Right lung (tissue), 5 donors: ENCODE data around the gene IL17RC. TPM values are rescaled to one million over a fixed set of nuclear protein-coding genes. Genes with fewer than 3 reads are reported as not detected.

Experiments used
- DNase-seq, 2 donors: peaks; one replicate each; pipeline ENCODE4 v3.0.0-alpha.2; 2013
- polyA plus RNA-seq, 5 donors: library from polyadenylated mRNA; unstranded; fragments of 120-200 nt; gene quantifications; one replicate each; pipeline versions ENCODE4 v1.2.1 to v1.2.3, GENCODE V29; 2013; ENCODE audit warnings: inconsistent platforms in 1 of 5, low replicate concordance in 1 of 5; ENCODE audit not compliant: insufficient read length in 5 of 5, insufficient read depth in 1 of 5

The IL17RC gene
- polyA plus RNA-seq, 5 donors, result 39.8 to 56.1 (median 42.6) TPM

DNA sequence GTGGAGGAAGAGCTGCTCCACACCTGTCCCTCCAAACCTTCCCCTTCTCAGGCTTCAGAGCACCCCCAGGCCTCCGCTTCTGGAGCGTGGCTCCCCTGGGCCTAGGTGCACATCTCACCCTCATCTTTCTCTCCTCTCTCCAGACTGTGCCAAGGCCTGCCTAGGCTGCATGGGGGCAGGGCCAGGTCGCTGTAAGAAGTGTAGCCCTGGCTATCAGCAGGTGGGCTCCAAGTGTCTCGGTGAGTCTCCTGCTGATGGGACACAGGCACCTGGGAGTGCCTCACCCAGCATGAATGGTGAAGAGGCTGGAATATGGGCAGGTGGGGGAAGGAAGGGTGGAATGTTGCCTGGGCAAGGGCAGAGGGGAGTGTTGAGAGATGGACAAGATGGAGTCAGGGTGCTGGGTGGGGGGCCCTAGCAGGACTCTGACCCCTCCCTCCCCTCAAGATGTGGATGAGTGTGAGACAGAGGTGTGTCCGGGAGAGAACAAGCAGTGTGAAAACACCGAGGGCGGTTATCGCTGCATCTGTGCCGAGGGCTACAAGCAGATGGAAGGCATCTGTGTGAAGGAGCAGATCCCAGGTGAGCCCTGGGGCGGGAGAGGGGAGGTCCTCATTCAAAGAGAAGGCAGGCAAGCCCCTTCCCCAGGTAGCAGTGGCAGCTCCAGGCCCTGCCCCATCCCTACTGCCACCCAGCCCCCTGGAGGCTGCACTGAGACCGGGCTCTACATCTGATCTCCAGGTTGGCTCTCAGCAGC is 26.2 kb downstream of the IL17RC start:
- no peak for DNase-seq

DNA sequence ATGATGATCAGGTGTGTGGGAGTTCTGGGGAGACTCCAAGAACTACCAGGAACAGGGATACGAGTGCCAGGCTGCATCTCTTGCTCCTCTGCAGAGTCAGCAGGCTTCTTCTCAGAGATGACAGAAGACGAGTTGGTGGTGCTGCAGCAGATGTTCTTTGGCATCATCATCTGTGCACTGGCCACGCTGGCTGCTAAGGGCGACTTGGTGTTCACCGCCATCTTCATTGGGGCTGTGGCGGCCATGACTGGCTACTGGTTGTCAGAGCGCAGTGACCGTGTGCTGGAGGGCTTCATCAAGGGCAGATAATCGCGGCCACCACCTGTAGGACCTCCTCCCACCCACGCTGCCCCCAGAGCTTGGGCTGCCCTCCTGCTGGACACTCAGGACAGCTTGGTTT is 27.4 kb downstream of the IL17RC start:
- DNase-seq, result no peak

DNA sequence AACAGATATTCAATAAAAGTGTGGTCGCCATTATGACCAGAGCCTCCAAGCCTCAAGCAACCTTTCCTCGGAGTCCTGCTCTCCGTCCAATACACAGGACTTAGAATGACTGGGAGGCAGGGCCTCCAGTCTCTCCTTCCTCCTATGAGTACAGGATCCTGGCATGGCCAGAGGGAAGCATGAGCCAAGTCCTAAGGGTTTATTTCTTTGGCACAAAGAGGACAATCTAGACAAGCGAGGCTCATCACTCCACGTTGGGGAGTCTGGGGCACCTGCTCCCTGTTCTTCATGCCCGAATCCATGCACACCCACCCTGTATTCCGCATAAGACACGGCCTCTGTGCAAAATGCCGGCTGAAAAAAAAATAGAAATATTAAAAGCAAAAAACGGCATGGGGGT is 28.5 kb downstream of the IL17RC start:
- DNase-seq, result no peak

DNA sequence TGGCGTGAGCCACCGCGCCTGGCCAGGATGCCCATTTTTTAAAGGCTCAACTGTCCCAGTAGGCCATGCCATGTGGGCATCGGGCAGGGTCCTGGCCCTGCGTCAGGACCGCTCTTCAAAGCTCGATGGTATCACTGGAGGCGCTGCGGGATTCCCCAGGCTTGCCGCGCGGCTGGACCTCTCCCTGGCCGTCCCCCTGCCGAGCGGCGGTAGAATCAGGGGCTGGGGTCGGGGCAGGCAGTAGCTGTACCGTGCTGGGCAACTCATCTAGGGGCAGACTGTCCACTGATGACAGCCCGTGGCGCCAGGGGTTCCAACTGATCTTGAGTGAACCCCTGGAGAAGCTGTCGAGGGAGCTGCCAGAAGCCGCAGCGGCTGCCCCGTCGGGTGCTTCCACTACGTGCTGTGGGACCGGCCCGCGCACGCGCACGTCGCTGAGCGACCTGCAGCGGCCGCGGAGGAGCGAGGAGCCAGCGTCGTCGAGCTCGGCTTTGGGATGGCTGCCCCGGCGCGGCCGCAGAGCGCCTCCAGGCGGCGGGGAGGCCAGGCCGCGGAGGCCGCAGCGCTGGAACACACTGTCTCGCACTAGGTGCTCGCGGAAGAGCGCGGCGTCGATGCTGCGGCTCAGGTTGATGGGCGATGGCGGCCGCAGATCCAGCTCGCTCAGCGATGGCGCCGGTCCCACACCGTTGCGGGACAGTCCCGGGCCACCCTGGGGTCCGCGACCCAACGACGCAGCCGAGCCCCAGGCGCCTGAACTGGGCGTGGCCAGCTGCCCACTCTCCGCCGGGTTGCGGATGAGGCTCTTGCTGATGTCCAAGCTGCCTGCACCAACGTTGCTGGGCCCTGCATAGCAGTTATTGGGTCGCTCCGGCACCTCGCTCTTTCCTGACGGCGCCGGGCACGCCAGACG is 29.5 kb downstream of the IL17RC start:
- peak; percentile 82 to 83 for DNase-seq

DNA sequence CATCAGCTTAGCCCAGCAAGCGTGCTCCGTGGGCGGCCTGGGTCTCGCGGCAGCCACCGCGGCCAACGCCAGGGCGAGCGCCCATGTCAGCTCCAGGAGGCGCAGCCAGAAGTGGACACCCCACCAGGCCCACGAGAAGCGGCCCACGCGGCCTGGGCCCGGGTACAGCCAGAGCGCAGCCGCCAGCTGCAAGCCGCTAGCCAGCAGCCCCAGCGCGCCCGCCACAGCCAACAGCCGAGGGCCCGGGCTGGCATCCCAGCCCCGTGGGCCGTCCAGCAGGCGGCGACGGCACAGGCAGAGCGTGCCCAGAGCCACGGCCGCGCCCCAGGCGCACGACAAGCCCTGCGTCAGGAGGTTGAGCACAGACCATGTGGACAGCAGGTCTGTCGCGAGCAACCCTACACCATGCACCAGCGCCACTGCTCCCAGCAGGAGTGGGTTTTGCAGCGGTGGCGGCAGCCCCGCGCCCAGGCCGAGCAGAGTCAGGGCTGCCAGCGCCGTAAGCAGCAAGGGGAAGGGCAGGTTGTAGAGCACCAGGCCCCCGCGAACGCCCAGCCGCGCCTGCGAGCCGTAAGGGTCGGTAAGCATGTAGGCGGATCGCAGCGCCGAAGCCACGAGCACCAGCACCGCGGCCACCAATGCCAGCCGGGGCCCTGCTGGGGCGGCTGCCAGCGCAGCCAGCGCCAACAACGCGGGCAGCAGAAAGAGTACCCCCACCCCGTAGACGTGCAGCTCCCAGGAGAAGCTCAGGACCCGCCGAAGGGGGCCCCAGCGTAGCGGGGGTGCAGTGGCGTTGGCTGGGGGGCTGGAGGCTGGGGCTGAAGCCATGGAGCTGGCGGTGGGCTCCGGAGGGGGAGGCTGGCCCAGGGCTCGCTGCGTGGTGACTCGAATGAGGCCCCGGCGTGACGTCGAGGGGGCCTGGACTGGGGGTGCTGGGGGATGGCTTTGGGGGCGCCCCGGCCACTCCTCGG is 30.4 kb downstream of the IL17RC start:
- peak; percentile 49 to 61 for DNase-seq

DNA sequence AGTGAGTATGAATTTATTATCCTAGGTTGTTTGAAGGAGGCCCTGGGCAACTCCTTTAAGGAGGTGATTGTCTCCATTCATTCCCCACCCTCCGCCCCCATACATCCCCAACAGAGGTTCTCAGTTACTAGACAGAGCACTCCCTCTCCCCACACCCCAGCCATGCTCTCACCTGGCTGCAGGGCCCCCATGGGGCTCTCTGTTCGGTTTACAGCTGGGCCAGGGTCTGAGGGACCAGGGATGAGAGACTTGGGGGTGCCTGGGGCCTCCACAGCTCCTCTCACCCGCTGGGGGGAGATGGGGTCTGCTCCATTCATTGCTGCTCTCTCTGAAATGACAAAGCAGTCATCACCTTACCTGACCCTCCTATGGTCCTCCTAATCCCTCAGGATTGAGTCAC is 31.7 kb downstream of the IL17RC start:
- DNase-seq, result no peak

DNA sequence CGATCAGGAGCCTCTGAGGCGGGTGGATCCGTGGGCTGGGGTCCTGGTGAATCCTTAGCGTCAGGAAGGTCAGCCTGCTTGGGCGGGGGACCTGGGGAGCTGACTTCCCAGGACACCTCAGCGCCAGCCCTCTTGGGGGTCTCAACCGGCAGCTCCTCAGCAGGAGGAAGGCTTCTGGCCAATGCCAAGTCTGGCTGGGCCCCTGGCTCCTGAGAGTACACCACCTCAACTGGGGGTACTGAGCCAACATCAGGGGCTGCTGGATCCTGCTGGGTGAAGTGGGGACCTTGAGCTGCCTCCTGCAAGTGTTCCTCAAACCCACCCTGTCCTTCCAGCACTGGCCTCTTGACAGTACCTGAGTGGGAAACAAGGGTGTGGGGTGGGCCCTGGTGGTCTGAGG is 32.2 kb downstream of the IL17RC start:
- DNase-seq, result no peak

DNA sequence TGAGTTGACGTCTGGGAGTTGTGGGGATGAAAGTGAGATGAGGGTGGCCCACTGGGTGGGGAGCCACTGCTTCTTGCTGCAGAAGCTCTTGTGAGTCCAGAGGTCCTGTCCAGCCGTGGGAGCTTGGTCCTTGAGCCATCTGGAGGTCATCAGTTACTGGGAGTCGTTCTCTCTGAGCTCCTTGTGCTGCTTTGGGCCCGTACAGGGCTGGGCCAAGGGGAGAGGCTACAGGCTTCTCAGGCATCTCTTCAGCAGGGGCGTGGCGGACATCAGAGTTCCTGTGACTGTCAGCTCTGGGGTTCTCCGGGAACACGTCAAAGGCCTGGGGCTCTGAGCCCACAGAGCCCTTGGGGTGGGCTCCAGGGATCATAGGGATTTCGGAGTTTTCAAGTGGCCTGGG is 32.7 kb downstream of the IL17RC start:
- no peak for DNase-seq

DNA sequence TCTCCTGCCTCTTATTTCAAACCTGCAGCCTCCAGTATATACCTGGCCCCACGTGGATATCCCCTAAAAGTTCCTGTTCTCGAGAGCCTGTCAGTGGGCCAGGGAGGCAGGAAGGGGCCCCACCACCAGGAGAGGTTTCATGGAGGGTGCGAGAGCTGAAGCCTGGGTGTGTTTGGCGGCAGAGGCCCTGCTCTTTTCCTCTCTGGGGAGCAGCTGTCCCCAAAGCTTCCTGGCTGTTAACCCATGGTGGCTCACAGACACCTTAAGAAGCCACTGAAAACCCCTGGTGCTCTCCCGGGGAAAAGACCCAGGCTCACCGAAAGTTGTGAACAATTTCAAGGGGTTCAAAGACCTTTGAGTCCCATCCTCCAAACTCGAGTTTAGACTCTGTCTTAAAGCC is 34.2 kb downstream of the IL17RC start:
- DNase-seq, result no peak

DNA sequence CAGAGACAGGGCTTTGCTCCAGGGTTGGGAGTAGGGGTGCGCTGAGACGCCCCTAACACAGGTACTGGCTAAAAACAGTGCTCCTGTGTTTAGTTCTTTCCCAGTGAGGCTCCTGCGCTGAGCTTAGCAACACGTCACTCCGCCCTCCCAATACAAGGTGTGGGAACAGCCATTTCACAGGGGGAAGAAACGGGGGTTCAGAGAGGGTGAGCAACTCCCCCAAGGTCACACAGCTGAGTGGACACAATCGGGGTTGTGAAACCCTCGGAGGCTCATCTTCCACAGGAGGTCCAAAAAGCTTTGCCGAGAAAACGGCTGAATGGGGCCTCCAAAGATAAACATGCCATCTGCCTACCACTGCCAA is 34.7 kb downstream of the IL17RC start:
- no peak for DNase-seq

DNA sequence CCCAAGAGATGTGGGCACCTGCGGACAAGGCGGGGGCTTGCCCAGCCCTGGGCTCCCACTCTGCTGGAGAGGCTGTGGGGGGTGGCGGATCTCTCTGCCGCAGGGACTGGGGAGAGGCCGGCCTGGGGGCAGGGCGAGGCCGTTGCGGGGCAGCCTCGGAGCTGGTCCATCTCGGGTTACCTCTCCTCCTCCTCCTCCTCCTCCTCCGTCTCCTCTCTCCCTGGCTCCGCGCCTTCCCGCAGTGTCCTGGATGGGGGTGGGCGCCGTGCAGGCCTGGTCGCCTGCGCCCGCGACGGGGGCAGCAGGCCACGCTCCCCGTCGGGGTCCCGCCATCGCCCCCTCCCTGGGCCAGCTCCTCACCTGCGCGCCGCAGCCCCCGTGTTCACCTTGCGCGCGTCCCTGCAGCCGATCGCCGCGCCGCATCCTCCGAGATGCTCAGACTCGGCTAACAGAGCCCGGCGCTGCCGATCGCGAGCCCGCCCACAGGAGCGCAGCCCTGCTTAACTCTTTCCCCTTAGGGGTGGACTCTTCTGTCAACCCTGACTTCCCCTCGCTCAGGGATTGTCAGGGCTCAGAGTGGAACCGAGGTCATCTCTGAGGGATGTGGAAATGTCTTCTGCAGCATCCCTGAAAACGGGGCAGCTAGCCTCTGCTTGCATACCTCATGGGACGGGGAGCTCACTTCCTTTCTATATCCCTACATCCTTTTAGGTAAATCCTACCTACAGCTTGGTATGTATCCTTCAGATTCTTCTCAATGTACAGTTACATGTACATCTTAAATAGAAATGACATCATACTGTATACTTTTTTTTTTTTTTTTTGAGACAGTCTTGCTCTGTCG is 35.3 kb downstream of the IL17RC start, which contains the start of gene PRRT3:
TSS of gene PRRT3 (minus strand) at position 447 of the 844 bp plus-strand sequence. CDS start 2,293 bp downstream, outside the sequence.
- peak in 1 of 2 donors; percentile 16 for DNase-seq

DNA sequence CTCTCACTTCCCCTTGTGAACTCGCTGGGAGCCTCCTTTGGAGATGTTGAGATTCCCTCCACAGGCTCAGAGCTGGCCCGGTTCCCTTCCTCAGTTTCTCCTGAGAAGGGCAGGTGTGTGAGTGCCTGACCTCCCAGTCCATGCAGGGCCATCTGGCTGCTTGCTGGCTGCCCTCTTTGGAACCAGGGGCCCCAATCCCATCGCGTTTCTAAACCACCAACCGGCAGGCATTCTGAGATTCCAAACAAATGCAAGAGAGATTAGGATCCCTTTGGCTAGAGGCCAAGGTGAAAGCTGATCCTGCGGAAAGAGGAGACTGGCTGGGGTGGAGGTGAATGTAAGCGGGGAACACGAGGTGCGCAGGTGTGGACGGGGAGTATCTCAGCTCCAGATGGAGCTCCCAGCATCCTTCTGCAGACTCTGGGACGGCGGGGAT is 38.2 kb downstream of the IL17RC start:
- no peak for DNase-seq

DNA sequence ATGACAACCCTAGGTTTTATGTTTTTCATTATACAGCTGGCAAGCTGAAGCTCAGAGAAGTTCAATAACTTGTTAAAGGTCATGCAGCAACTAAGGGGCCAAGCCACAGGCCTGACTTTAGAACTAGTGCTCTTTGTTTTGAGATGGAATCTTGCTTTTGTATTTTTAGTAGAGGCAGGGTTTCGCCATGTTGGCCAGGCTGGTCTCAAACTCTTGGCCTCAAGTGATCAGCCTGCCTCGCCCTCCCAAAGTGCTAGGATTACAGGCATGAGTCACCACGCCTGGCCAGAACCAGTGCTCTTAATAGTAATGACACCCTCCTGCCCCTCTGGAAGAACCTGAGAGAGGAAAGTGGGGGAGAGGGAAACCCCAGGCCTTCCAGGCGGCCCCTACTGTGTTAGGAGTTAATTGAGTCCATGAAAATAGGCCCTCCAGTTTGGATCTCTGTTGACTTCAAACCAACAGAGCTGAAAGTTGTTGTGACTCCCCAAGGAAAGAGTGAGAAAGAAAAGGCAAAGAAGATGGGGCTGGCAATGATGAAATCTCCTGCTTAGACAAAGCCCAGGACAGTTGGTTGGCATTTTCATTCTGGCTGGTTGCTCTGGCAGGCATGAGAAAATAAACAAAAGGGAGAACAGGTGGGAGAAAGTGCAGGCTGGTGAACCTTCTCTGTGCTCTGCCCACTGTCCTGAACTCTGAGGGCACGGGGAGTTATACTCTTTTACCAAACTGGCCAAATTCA is 38.9 kb downstream of the IL17RC start:
- no peak for DNase-seq

DNA sequence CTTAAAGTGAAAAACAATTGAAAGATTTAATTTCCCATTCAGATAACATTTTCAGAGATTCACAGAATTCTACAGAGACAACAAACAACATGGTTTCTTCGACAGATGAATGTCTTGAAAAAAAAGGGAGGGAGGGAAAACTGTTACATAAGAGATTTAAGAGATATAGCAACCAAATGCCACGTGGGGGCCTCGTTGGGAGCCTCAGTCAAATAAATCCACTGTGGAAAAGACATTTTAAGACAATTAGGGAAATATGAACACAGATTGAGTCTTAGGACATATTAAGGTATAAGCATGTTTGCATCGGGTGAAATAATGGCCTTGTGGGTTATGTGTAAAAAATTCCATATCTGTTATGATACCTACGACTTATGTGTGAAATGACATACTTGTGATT is 40.3 kb downstream of the IL17RC start:
- no peak for DNase-seq

DNA sequence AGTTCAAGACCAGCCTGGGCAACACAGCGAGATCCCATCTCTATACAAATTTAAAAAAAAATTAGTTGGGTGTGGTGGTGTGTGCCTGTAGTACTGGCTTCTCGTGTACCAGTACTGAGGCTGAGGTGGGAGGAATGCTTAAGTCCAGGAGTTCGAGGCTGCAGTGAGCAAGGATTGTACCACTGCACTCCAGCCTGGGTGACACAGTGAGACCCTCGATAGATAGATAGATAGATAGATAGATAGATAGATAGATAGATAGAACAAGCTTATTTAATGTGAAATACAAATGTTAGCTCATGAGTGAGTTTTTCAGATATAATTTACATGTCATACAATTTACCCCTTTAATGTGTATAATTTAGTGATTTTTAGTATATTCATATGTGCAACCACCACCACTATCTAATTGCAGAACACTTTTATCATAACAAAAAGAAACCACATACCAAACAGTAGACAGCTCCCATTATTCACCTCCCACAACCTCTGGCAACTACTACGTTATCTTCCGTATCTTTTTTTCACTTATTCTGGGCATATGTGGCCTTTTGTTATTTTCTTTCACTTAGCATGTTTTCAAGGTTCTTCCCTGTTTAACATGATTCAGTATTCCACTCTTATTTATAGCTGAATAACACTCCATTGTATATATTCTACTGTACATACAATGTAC is 48.4 kb downstream of the IL17RC start:
- no peak for DNase-seq

DNA sequence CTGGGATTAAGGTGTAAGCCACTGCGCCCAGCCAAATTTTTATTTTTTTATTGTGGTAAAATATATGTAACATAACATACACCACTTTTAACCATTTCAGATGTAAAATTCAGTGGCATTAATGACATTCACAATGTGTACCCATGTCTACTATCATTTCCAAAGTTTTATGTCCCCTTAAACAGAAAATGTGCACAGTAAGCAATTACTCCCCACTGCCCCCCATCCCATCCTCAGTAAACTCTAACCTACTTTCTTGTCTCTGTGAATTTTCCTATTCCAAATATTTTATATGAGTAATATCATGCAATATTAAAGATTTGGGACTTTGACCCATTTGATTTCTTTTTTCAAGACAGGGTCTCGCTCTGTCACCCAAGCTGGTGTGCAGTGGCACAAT is 49.9 kb downstream of the IL17RC start:
- DNase-seq, result no peak

DNA sequence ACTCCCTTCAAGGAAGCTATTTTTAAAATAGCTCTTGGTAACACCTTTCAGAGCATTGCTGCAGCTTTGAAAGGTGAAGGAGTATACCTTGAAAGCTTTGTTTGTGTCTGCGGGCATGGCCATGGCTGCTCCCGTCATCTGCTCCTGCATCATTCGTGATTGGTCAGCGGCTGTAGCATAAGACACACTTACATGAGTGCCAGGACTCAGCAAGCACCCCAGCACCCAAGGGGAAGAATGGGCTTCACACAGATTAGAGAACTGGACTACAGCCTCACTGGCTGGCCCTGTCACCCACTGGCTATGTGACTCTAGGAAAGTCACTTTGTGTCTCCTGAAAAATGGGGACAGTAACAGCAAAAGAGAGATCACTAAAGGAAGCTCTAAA is 52.7 kb downstream of the IL17RC start:
- no peak for DNase-seq

DNA sequence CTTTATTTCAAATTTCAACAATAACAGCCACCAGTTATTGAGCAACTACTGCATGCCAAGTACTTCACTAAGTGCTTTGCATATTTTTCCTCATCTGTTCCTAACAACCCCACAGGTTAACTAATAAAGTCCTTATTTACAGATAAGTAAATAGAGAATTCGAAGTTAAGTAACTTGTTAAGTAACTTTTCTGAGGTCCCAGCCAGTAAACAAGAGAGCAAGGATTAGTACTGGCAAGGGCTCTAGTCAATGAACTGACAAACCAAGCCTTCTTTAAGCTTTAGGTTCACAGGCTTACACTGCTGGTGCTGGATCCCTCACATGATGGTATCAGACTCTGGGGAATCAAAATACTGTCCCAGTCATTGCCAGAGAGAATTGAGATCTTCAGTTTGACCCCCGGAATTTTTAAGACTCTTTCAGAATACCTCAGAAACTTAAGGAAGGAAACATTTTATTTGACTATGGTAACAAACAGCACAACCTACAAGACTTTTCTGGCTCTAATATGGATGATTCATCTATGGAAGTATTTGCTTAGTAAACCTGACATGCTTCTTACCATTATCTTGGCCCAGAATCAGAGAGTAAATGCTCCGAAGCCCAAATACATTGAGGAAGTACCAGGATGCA is 53.2 kb downstream of the IL17RC start:
- no peak for DNase-seq
